Hepatocyte (in vitro differentiated cells): Measurements from ENCODE around the gene IL12RB2. TPM values are rescaled to one million over a fixed set of nuclear protein-coding genes. Genes with fewer than 3 reads are reported as not detected.
A peak's percentile ranks its signal among the peaks of the same experiment; 100 is the strongest.

Experiments used
- DNase-seq: peaks from one replicate; pipeline ENCODE4 v3.0.0-alpha.2; 2016; ENCODE audit warnings: low spot score
- H2AFZ ChIP-seq: fragments of 200-600 bp; sonication (generic); 2 replicates; pipeline ENCODE4 v1.6.0; 2016; ENCODE audit warnings: antibody characterized with exemption, mild to moderate bottlenecking
- H3K27ac ChIP-seq: fragments of 200-600 bp; sonication (generic); 2 replicates; pipeline ENCODE4 v1.5.1; 2016; ENCODE audit warnings: mild to moderate bottlenecking
- H3K27me3 ChIP-seq: fragments of 200-600 bp; sonication (generic); 2 replicates; pipeline ENCODE4 v1.6.1; 2016
- H3K36me3 ChIP-seq: fragments of 200-600 bp; sonication (generic); replicated peaks from 2 replicates; pipeline ENCODE4 v1.5.1; 2016; ENCODE audit warnings: low read depth; ENCODE audit not compliant: insufficient read depth
- H3K4me1 ChIP-seq: fragments of 200-600 bp; sonication (generic); 2 replicates; pipeline ENCODE4 v1.5.1; 2016; ENCODE audit warnings: mild to moderate bottlenecking, moderate library complexity; ENCODE audit not compliant: insufficient read depth
- H3K4me2 ChIP-seq: fragments of 200-600 bp; sonication (generic); 2 replicates; pipeline ENCODE4 v1.6.0; 2016
- H3K4me3 ChIP-seq: fragments of 200-600 bp; sonication (generic); 2 replicates; pipeline ENCODE4 v1.5.1; 2016; ENCODE audit warnings: mild to moderate bottlenecking
- H3K79me2 ChIP-seq: fragments of 200-600 bp; sonication (generic); 2 replicates; pipeline ENCODE4 v1.6.0; 2017; ENCODE audit warnings: mild to moderate bottlenecking
- H3K9me2 ChIP-seq: fragments of 200-600 bp; sonication (generic); replicated peaks from 2 replicates; pipeline ENCODE4 v1.6.0; 2017; ENCODE audit warnings: mild to moderate bottlenecking; ENCODE audit not compliant: insufficient read depth
- H3K9me3 ChIP-seq: fragments of 200-600 bp; sonication (generic); 2 replicates; pipeline ENCODE4 v1.5.1; 2016; ENCODE audit warnings: low read depth, mild to moderate bottlenecking
- H4K20me1 ChIP-seq: fragments of 200-600 bp; sonication (generic); 2 replicates; pipeline ENCODE4 v1.6.0; 2016; ENCODE audit warnings: mild to moderate bottlenecking; ENCODE audit not compliant: insufficient read depth, poor library complexity, severe bottlenecking
- CTCF ChIP-seq: fragments of 200-600 bp; sonication (generic); IDR thresholded peaks from 2 replicates; pipeline ENCODE4 v1.5.1; 2016; ENCODE audit warnings: antibody characterized with exemption, mild to moderate bottlenecking; ENCODE audit not compliant: poor library complexity
- EZH2 ChIP-seq: fragments of 200-600 bp; sonication (generic); IDR thresholded peaks from 2 replicates; pipeline ENCODE4 v1.6.1; 2016; ENCODE audit warnings: antibody characterized with exemption, mild to moderate bottlenecking, borderline replicate concordance
- EZH2phosphoT487 ChIP-seq: fragments of 200-600 bp; sonication (generic); IDR thresholded peaks from one replicate; pipeline ENCODE4 v1.6.1; 2018; ENCODE audit warnings: antibody characterized with exemption, mild to moderate bottlenecking, low read depth, moderate library complexity; ENCODE audit not compliant: unreplicated experiment, severe bottlenecking
- WGBS: methylation state at CpG from one replicate; pipeline ENCODE4 v1.1.6; 2016; ENCODE audit warnings: low lambda C conversion rate; ENCODE audit errors: missing lambda C conversion rate; 5-methylcytosine and 5-hydroxymethylcytosine counted together
- polyA plus RNA-seq: library from polyadenylated mRNA; unstranded; fragments of >200 nt; fragmentation: Nextera tagmentation; extraction: Ambion mirVana; gene quantifications from 2 replicates; pipeline ENCODE4 v1.2.1, GENCODE V29; 2016
- total RNA-seq: library from RNA; depleted of rRNA; stranded (reverse); fragments of >200 nt; gene quantifications from 2 replicates; pipeline ENCODE4 v1.2.3, GENCODE V29; 2014

IL12RB2 gene
- total and polyA plus RNA-seq, 2 experiments from 2014 or later, result 0.47 TPM; not detected in 1

- H3K4me1 ChIP-seq, result no peaks in the 10 kb centered on the region
- TF ChIP-seq EZH2 (no peak), EZH2phosphoT487 (no peak), CTCF (no peak)
- no peak overlapping the region for H3K4me3 ChIP-seq
- no peak for DNase-seq
- H2AFZ ChIP-seq, result no peak overlapping the region
- H3K9me3 ChIP-seq, result no peaks in the 10 kb centered on the region
- H3K79me2 ChIP-seq, result no peaks in the 10 kb centered on the region
- H4K20me1 ChIP-seq, result no peaks in the 10 kb centered on the region
- no peaks in the 10 kb centered on the region for H3K27me3 ChIP-seq
- no peaks in the 10 kb centered on the region for H3K36me3 ChIP-seq
- no peak overlapping the region for H3K4me2 ChIP-seq
- no peaks in the 10 kb centered on the region for H3K9me2 ChIP-seq
- WGBS, result 89% methylated on average over 4 of the region's 4 CpGs
- H3K27ac ChIP-seq, result no peak overlapping the region
Measured at GRCh38 chr1:67273591-67273990, 34.1 kb upstream of the IL12RB2 start.

- WGBS, result 86% methylated on average over 5 of the region's 5 CpGs
- Histone ChIP-seq H3K4me3 (no peak overlapping the region), H3K9me3 (no peaks in the 10 kb centered on the region), H4K20me1 (no peaks in the 10 kb centered on the region), H3K79me2 (no peaks in the 10 kb centered on the region), H3K36me3 (no peaks in the 10 kb centered on the region), H3K4me1 (no peaks in the 10 kb centered on the region), H3K27ac (no peak overlapping the region), H3K9me2 (no peaks in the 10 kb centered on the region), H3K4me2 (no peak overlapping the region), H3K27me3 (no peaks in the 10 kb centered on the region), H2AFZ (no peak overlapping the region)
- no peak for DNase-seq
- TF ChIP-seq CTCF, result no peak
- TF ChIP-seq EZH2phosphoT487, result no peak
- no peak for TF ChIP-seq EZH2
Measured at GRCh38 chr1:67274623-67275325, 32.9 kb upstream of the IL12RB2 start.

GRCh38 chr1:67280696-67281095 lies 27.0 kb upstream of the IL12RB2 start:
- H3K27ac ChIP-seq, result peak overlapping the region; percentile 42

More at GRCh38 chr1:67280696-67281095, 27.0 kb upstream of the IL12RB2 start:
- Histone ChIP-seq H4K20me1 (no peaks in the 10 kb centered on the region), H3K9me2 (no peaks in the 10 kb centered on the region), H3K36me3 (no peaks in the 10 kb centered on the region), H3K4me2 (peak overlapping the region; percentile 24), H3K4me3 (no peak overlapping the region), H3K4me1 (no peaks in the 10 kb centered on the region), H3K27me3 (no peaks in the 10 kb centered on the region), H2AFZ (no peak overlapping the region), H3K9me3 (no peaks in the 10 kb centered on the region), H3K79me2 (no peaks in the 10 kb centered on the region)
- TF ChIP-seq CTCF, result no peak
- TF ChIP-seq EZH2phosphoT487, result no peak
- TF ChIP-seq EZH2, result no peak
- DNase-seq, result no peak
- 80% methylated on average over 5 of the region's 5 CpGs for WGBS
